Spleen (tissue), 11 donors: ENCODE measurements around the gene SLAMF9. TPM values are rescaled to one million over a fixed set of nuclear protein-coding genes. Genes with fewer than 3 reads are reported as not detected.

Experiments
- DNase-seq: peaks from one replicate; pipeline ENCODE4 v3.0.0-alpha.2; 2020
- H3K27ac ChIP-seq, 8 donors: fragments of 200-600 bp; sonication (generic) in 7 of 8; 1 replicate in 4 of 8; 2 replicates in 4 of 8; pipeline versions ENCODE4 v1.5.0 to v1.8.0; 2016 to 2021; ENCODE audit warnings: inconsistent platforms in 4 of 8, mild to moderate bottlenecking in 4 of 8, moderate library complexity in 1 of 8
- H3K27me3 ChIP-seq, 7 donors: fragments of 200-600 bp; sonication (generic) in 6 of 7; replicated peaks in 1 of 7; 1 replicate in 4 of 7; 2 replicates in 3 of 7; pipeline versions ENCODE4 v1.5.0 to v1.8.0; 2016 to 2021; ENCODE audit warnings: inconsistent platforms in 3 of 7, mild to moderate bottlenecking in 1 of 7
- H3K36me3 ChIP-seq, 6 donors: fragments of 200-600 bp; sonication (generic) in 5 of 6; 1 replicate in 4 of 6; 2 replicates in 2 of 6; pipeline versions ENCODE4 v1.5.0 to v1.8.0; 2016 to 2021; ENCODE audit warnings: inconsistent platforms in 2 of 6
- H3K4me1 ChIP-seq, 6 donors: fragments of 200-600 bp; sonication (generic) in 5 of 6; 1 replicate in 3 of 6; 2 replicates in 3 of 6; pipeline versions ENCODE4 v1.5.0 to v1.8.0; 2016 to 2021; ENCODE audit warnings: inconsistent platforms in 3 of 6
- H3K4me3 ChIP-seq, 8 donors: fragments of 200-600 bp; sonication (generic) in 7 of 8; 1 replicate in 4 of 8; 2 replicates in 4 of 8; pipeline versions ENCODE4 v1.5.0 to v1.8.0; 2016 to 2021; ENCODE audit warnings: inconsistent platforms in 4 of 8, mild to moderate bottlenecking in 4 of 8, moderate library complexity in 2 of 8
- H3K9me3 ChIP-seq, 8 donors: fragments of 200-600 bp; sonication (generic) in 7 of 8; 1 replicate in 4 of 8; 2 replicates in 4 of 8; pipeline versions ENCODE4 v1.5.0 to v1.8.0; 2016 to 2021; ENCODE audit warnings: inconsistent platforms in 4 of 8
- CTCF ChIP-seq, 11 experiments: fragments of 200-600 bp in 7 of 11; fragments of 450-650 bp in 4 of 11; sonication (generic) in 4 of 11; IDR thresholded peaks in 8 of 11; conservative IDR thresholded peaks in 3 of 11; 1 replicate in 7 of 11; 2 replicates in 4 of 11; pipeline versions ENCODE4 v1.4.0 to v1.8.0; 2016 to 2021; ENCODE audit warnings: antibody characterized with exemption in 11 of 11, inconsistent platforms in 4 of 11, mild to moderate bottlenecking in 1 of 11
- POLR2A ChIP-seq, 3 donors: fragments of 450-650 bp; IDR thresholded peaks; one replicate each; pipeline ENCODE4 v1.5.1; 2017; ENCODE audit warnings: antibody characterized with exemption in 3 of 3, mild to moderate bottlenecking in 1 of 3
- POLR2AphosphoS5 ChIP-seq, 3 donors: sonication (generic); formaldehyde crosslinking; IDR thresholded peaks; one replicate each; pipeline ENCODE4 v1.5.1; 2017; ENCODE audit warnings: antibody characterized with exemption in 3 of 3
- WGBS, 5 donors: extraction: QIAGEN DNeasy Blood & Tissue Kit in 3 of 5; methylation state at CpG; one replicate each; pipeline versions ENCODE4 v1.1.5 to v1.1.7; 2013 to 2018; 5-methylcytosine and 5-hydroxymethylcytosine counted together
- intact Hi-C: fragments of 100-400 bp; cut with DNase I; formaldehyde crosslinking; loops from one replicate; pipeline ENCODE4 v1.15.0; 2023; ENCODE audit warnings: low total_unique reads
- polyA plus RNA-seq, 3 donors: library from polyadenylated mRNA; stranded (reverse); fragments of 200-250 nt; gene quantifications; one replicate each; pipeline ENCODE4 v1.2.1, GENCODE V29; 2013
- total RNA-seq, 7 donors: library from RNA; depleted of rRNA in 3 of 7; stranded (reverse); fragments of >200 nt in 3 of 7; fragmentation: NEBNext Ultra II Directional in 4 of 7; extraction: Animal tissue kit (Norgen Biotek cat#: 25700) in 4 of 7; gene quantifications; one replicate each; pipeline versions ENCODE4 v1.1.0 to v1.2.1, GENCODE V29; 2016 to 2021
- donor health status: healthy with polysubstance abuse.
- donor health status: DM: no; HTN: no; CAD: no; lungs with moderate emphysema.
- donor health status: DM: no; HTN: no; CAD: no.
- donor health status: Bipolar disorder and iron deficiency.
- donor health status: healthy.
- donor health status: DM: no; HTN: no; CAD: no.
- donor health status: DM: yes; HTN: yes; CAD: no.

SLAMF9 gene
- total and polyA plus RNA-seq, 10 donors, result 0.14 to 1.3 (median 0.46) TPM; not detected in 4

GRCh38 chr1:159938211-159938852 is 15.7 kb downstream of the SLAMF9 start:
- Histone ChIP-seq H3K27ac (no peak overlapping the region), H3K9me3 (no peaks in the 10 kb centered on the region), H3K36me3 (no peaks in the 10 kb centered on the region), H3K4me1 (peaks cover 15 to 30% (median 25%) of the 10 kb centered on the region in 6 donors), H3K27me3 (peaks cover 0 to 30% (median 0%) of the 10 kb centered on the region in 7 donors), H3K4me3 (no peak overlapping the region)
- no peak for DNase-seq
- TF ChIP-seq CTCF (IDR thresholded peaks at IDR 0.05 in 8 of 11, conservative IDR thresholded peaks at IDR 0.05 in 3 of 11) (no peak), POLR2AphosphoS5 (IDR thresholded peaks at IDR 0.05) (no peak), POLR2A (IDR thresholded peaks at IDR 0.05) (no peak)
- 53 to 67% (median 59%) methylated on average over 7 of the region's 7 CpGs for WGBS, 5 donors
- intact Hi-C loops, result loop anchor here (5.0 kb wide), 1 partner anchor 69 kb away; no protein-coding TSS in a partner anchor

DNA sequence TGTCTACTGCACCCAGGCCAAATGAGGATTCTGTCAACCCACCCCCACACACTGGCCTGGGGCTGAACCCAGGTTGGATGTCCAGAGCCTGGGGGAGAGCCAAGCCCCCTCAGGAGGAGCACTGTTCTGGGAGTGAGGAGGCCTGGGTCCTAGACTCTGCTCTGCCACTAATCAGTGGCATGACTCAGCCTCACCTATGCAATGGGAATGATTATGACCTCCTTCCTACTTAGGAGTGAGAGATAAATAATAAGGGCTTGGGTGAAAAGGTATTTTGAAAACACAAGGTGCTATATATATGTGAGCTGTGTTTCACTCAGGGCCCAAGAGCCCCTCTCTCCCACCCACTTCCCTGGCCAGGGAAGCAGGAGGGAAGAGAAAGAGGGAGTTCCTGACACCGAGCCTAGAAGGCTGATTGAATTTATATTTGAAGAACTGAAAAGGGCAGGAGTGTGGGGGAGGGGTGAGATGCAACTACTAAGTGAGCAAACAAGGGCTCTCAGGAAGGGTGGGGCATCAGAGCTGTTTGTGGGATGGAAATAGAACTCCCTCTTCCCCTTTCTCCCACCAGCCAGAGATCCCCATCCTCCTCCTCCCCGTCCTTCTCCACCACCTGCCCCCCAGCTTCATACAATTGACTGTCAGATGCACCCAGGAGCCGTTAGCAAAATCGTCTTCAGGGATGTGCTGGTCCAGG is 16.8 kb downstream of the SLAMF9 start:
- no peak for DNase-seq
- WGBS, 5 donors, result 19 to 30% (median 26%) methylated on average over 4 of the region's 4 CpGs
- H3K4me1 ChIP-seq, result peaks cover 15 to 37% (median 28%) of the 10 kb centered on the region in 6 donors
- TF ChIP-seq CTCF (IDR thresholded peaks at IDR 0.05 in 8 of 11, conservative IDR thresholded peaks at IDR 0.05 in 3 of 11) (no peak), POLR2AphosphoS5 (IDR thresholded peaks at IDR 0.05) (no peak), POLR2A (IDR thresholded peaks at IDR 0.05) (no peak)
- intact Hi-C loops, result loop anchor here (5.0 kb wide), 1 partner anchor 70 kb away; no protein-coding TSS in a partner anchor
- no peaks in the 10 kb centered on the region for H3K36me3 ChIP-seq
- H3K4me3 ChIP-seq, result no peak overlapping the region
- no peak overlapping the region for H3K27ac ChIP-seq
- no peaks in the 10 kb centered on the region for H3K9me3 ChIP-seq
- peaks cover 0 to 19% (median 0%) of the 10 kb centered on the region in 7 donors for H3K27me3 ChIP-seq

DNA sequence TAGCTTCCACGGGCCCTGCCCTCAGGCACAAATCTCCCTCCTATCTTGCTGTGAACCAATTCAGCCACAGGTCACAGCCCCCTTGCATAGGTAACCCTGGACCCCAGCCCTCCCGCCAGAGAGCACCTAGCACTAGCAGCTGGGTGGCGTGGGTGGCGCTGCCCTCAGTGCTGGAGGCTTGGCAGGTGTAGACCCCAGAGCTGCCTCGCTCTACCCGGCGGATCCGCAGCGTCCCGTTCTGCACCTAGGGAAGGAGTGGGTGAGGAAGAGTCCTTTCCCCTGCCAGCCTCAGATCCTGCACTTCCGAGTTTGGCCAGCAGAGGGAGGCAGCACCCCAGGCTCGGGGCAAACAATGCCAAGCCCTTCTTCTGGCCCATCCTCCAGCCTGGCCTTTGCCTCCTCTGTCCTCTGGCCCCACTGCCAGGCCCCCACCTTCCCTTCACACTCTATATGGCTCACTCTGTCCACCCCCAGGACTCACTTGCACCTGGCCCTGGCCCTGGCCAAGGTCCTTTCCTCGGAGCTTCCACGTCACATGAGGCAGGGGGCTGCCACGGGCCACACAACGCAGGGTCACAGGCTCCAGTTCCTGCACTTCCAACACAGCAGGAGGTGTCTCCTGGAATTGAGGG is 17.6 kb downstream of the SLAMF9 start:
- H3K36me3 ChIP-seq, result no peaks in the 10 kb centered on the region
- H3K9me3 ChIP-seq, result no peaks in the 10 kb centered on the region
- peak in 1 of 3 donors; percentile 12 for TF ChIP-seq POLR2A (IDR thresholded peaks at IDR 0.05)
- TF ChIP-seq CTCF (IDR thresholded peaks at IDR 0.05 in 8 of 11, conservative IDR thresholded peaks at IDR 0.05 in 3 of 11), result peak; percentile 95 to 99 (median 98)
- peak in 1 of 3 donors; percentile 51 for TF ChIP-seq POLR2AphosphoS5 (IDR thresholded peaks at IDR 0.05)
- H3K4me1 ChIP-seq, result peaks cover 15 to 45% (median 29%) of the 10 kb centered on the region in 6 donors
- DNase-seq, result peak; percentile 94
- H3K27me3 ChIP-seq, result peaks cover 0 to 12% (median 0%) of the 10 kb centered on the region in 7 donors
- intact Hi-C loops, result loop anchor here (5.0 kb wide), 1 partner anchor 71 kb away; no protein-coding TSS in a partner anchor
- no peak overlapping the region for H3K4me3 ChIP-seq
- 30 to 34% (median 31%) methylated on average over 16 of the region's 16 CpGs for WGBS, 5 donors
- H3K27ac ChIP-seq, result no peak overlapping the region
